Activated CD4-positive, alpha-beta T cell treated with anti-CD3 and anti-CD28 coated beads, Interleukin-2, amount 10 ng/mL, durations not matched to agents 24 days and 14 days (primary cell): ENCODE measurements around the gene TRPT1. TPM values are rescaled to one million over a fixed set of nuclear protein-coding genes. Genes with fewer than 3 reads are reported as not detected.
A peak's percentile ranks its signal among the peaks of the same experiment; 100 is the strongest.

ENCODE experiments used
- DNase-seq: peaks from one replicate; pipeline ENCODE4 v3.0.0; 2022
- H3K27ac Mint-ChIP-seq: one replicate; pipeline ENCODE4 v1.8.0; 2022; ENCODE audit warnings: mild to moderate bottlenecking, mixed read lengths
- H3K27me3 Mint-ChIP-seq: one replicate; pipeline ENCODE4 v1.8.0; 2022; ENCODE audit warnings: mixed read lengths
- H3K36me3 Mint-ChIP-seq: one replicate; pipeline ENCODE4 v1.8.0; 2022; ENCODE audit warnings: low read depth, mild to moderate bottlenecking, mixed read lengths
- H3K4me1 Mint-ChIP-seq: one replicate; pipeline ENCODE4 v1.8.0; 2021; ENCODE audit warnings: mixed read lengths
- H3K4me3 Mint-ChIP-seq: one replicate; pipeline ENCODE4 v1.8.0; 2022; ENCODE audit warnings: mild to moderate bottlenecking, moderate library complexity, mixed read lengths
- H3K9me3 Mint-ChIP-seq: one replicate; pipeline ENCODE4 v1.8.0; 2021; ENCODE audit warnings: mixed read lengths
- intact Hi-C: fragments of 100-400 bp; cut with micrococcal nuclease; formaldehyde crosslinking; loops from one replicate; pipeline ENCODE4 v1.15.1; 2023
- total RNA-seq: library from RNA; stranded (reverse); gene quantifications from 2 replicates; pipeline ENCODE4 v1.2.3, GENCODE V29; 2022

TRPT1 gene
- 29.8 and 31.7 TPM in 2 replicates for total RNA-seq

GRCh38 chr11:64225608-64226506 lies at the start of gene TRPT1, which contains the start of gene NUDT22:
Gene TRPT1, minus strand, starts transcription at chr11:64226186. Its CDS starts 326 bp downstream, at chr11:64225860.
Gene NUDT22, plus strand, starts transcription at chr11:64226274. Its CDS starts 379 bp downstream, at chr11:64226653.
- Mint-ChIP-seq H3K27me3 (no peaks in the 10 kb centered on the region), H3K9me3 (no peaks in the 10 kb centered on the region), H3K4me1 (peaks cover 27% of the 10 kb centered on the region), H3K27ac (peak within 1 kb of the TSS; percentile 86), H3K4me3 (peak within 1 kb of the TSS; percentile 91), H3K36me3 (peaks cover 19% of the 10 kb centered on the region)
- intact Hi-C loops: loop anchor here (1.0 to 2.0 kb wide), 4 partner anchors 15 to 79 kb away; partner anchors contain the start of genes ESRRA, FKBP2 and STIP1
- DNase-seq: peak; percentile 99

- DNase-seq: no peak
- H3K4me3 Mint-ChIP-seq: no peak overlapping the region
- H3K4me1 Mint-ChIP-seq: peaks cover 13% of the 10 kb centered on the region
- intact Hi-C loops: no loop called here
- H3K27me3 Mint-ChIP-seq: no peaks in the 10 kb centered on the region
- H3K27ac Mint-ChIP-seq: no peak overlapping the region
- H3K9me3 Mint-ChIP-seq: no peaks in the 10 kb centered on the region
- H3K36me3 Mint-ChIP-seq: peaks cover 9% of the 10 kb centered on the region
These were observed 49.2 kb upstream of the TRPT1 start for GRCh38 chr11:64275031-64275800.

- H3K27me3 Mint-ChIP-seq: no peaks in the 10 kb centered on the region
- peak overlapping the region; percentile 99 for H3K27ac Mint-ChIP-seq
- no peaks in the 10 kb centered on the region for H3K9me3 Mint-ChIP-seq
- DNase-seq: peak; percentile 99
- H3K36me3 Mint-ChIP-seq: peaks cover 14% of the 10 kb centered on the region
- intact Hi-C loops: loop anchor here (1.0 to 2.0 kb wide), 5 partner anchors 16 to 71 kb away; partner anchors contain the start of genes CCDC88B, ESRRA, GPR137 and TRMT112
- peak overlapping the region; percentile 96 for H3K4me3 Mint-ChIP-seq
- peaks cover 26% of the 10 kb centered on the region for H3K4me1 Mint-ChIP-seq
These were observed 43.7 kb upstream of the TRPT1 start for GRCh38 chr11:64269540-64270220.

GRCh38 chr11:64268893-64269539 lies 43.0 kb upstream of the TRPT1 start:
- DNase-seq: peak; percentile 89
- H3K27ac Mint-ChIP-seq: peak overlapping the region; percentile 99
- H3K9me3 Mint-ChIP-seq: no peaks in the 10 kb centered on the region
- intact Hi-C loops: loop anchor here (1.0 kb wide), 3 partner anchors 18 to 48 kb away; partner anchors contain the start of genes PLCB3 and TRMT112
- H3K36me3 Mint-ChIP-seq: peaks cover 14% of the 10 kb centered on the region
- H3K4me1 Mint-ChIP-seq: peaks cover 26% of the 10 kb centered on the region
- H3K4me3 Mint-ChIP-seq: peak overlapping the region; percentile 96
- H3K27me3 Mint-ChIP-seq: no peaks in the 10 kb centered on the region

- intact Hi-C loops: loop anchor here (1.0 kb wide), 1 partner anchor 17 kb away; the partner anchor contains the start of gene PLCB3
- H3K9me3 Mint-ChIP-seq: no peaks in the 10 kb centered on the region
- H3K4me3 Mint-ChIP-seq: peak overlapping the region; percentile 96
- peaks cover 14% of the 10 kb centered on the region for H3K36me3 Mint-ChIP-seq
- H3K27ac Mint-ChIP-seq: peak overlapping the region; percentile 99
- peaks cover 26% of the 10 kb centered on the region for H3K4me1 Mint-ChIP-seq
- no peak for DNase-seq
- H3K27me3 Mint-ChIP-seq: no peaks in the 10 kb centered on the region
These were observed 42.3 kb upstream of the TRPT1 start for GRCh38 chr11:64268025-64268892.

GRCh38 chr11:64267207-64267945 lies 41.4 kb upstream of the TRPT1 start:
- no peaks in the 10 kb centered on the region for H3K27me3 Mint-ChIP-seq
- H3K4me1 Mint-ChIP-seq: peaks cover 26% of the 10 kb centered on the region
- intact Hi-C loops: no loop called here
- H3K9me3 Mint-ChIP-seq: no peaks in the 10 kb centered on the region
- peak overlapping the region; percentile 35 for H3K4me3 Mint-ChIP-seq
- peaks cover 19% of the 10 kb centered on the region for H3K36me3 Mint-ChIP-seq
- H3K27ac Mint-ChIP-seq: peak overlapping the region; percentile 81
- no peak for DNase-seq

GRCh38 chr11:64266339-64266738 lies 40.4 kb upstream of the TRPT1 start:
- peak overlapping the region; percentile 34 for H3K27ac Mint-ChIP-seq
- peaks cover 22% of the 10 kb centered on the region for H3K36me3 Mint-ChIP-seq
- no peaks in the 10 kb centered on the region for H3K27me3 Mint-ChIP-seq
- no peak overlapping the region for H3K4me3 Mint-ChIP-seq
- peaks cover 19% of the 10 kb centered on the region for H3K4me1 Mint-ChIP-seq
- intact Hi-C loops: no loop called here
- H3K9me3 Mint-ChIP-seq: no peaks in the 10 kb centered on the region
- no peak for DNase-seq

GRCh38 chr11:64265176-64266160 lies 39.5 kb upstream of the TRPT1 start:
- H3K27me3 Mint-ChIP-seq: no peaks in the 10 kb centered on the region
- no peak overlapping the region for H3K27ac Mint-ChIP-seq
- no peak overlapping the region for H3K4me3 Mint-ChIP-seq
- intact Hi-C loops: no loop called here
- peaks cover 22% of the 10 kb centered on the region for H3K36me3 Mint-ChIP-seq
- H3K4me1 Mint-ChIP-seq: peaks cover 19% of the 10 kb centered on the region
- no peak for DNase-seq
- no peaks in the 10 kb centered on the region for H3K9me3 Mint-ChIP-seq

- Mint-ChIP-seq H3K9me3 (no peaks in the 10 kb centered on the region), H3K36me3 (peaks cover 26% of the 10 kb centered on the region), H3K27me3 (no peaks in the 10 kb centered on the region), H3K4me3 (no peak overlapping the region), H3K27ac (no peak overlapping the region), H3K4me1 (peaks cover 25% of the 10 kb centered on the region)
- intact Hi-C loops: no loop called here
- DNase-seq: no peak
These were observed 38.4 kb upstream of the TRPT1 start for GRCh38 chr11:64264371-64264852.

- H3K27ac Mint-ChIP-seq: no peak overlapping the region
- no peaks in the 10 kb centered on the region for H3K27me3 Mint-ChIP-seq
- H3K4me3 Mint-ChIP-seq: no peak overlapping the region
- no peak for DNase-seq
- no peaks in the 10 kb centered on the region for H3K9me3 Mint-ChIP-seq
- peaks cover 27% of the 10 kb centered on the region for H3K36me3 Mint-ChIP-seq
- intact Hi-C loops: no loop called here
- H3K4me1 Mint-ChIP-seq: peaks cover 24% of the 10 kb centered on the region
These were observed 37.9 kb upstream of the TRPT1 start for GRCh38 chr11:64263947-64264317.
